SU-DHL-6 (cell line): Measurements from ENCODE around the gene ACTN1.

Experiments used
- CTCF ChIP-seq: fragments of 200-600 bp; sonication (generic); IDR thresholded peaks from one replicate; pipeline ENCODE4 v1.5.1; 2017; ENCODE audit warnings: antibody characterized with exemption, mild to moderate bottlenecking, low read length, moderate library complexity; ENCODE audit not compliant: insufficient read depth, poor library complexity, severe bottlenecking
- EZH2phosphoT487 ChIP-seq: fragments of 200-600 bp; sonication (generic), shearing (Covaris generic); conservative IDR thresholded peaks from 2 replicates; pipeline ENCODE4 v1.6.1; 2018; ENCODE audit warnings: mild to moderate bottlenecking, antibody characterized with exemption, low read length, moderate library complexity, mixed read lengths

DNA sequence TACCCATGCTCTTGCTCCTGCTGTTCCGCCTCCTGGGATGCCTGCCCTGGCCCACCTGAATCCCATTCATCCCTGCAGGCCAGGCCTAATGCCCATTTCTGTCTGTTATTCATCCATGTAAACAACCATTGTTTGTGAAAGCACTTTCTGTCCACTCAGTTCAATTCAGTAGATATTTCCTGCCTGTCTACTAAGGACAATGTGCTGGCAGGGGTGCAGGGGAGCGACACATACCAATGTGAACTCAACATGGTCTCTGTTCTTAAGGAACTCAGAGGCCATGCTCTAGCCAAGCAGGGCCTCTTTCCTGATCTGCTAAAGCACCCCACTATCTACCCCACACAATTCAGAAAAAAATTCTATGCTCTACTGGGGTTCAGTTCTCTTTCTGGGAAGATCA lies 97.7 kb downstream of the ACTN1 start:
- TF ChIP-seq CTCF = no peak
- no peak for TF ChIP-seq EZH2phosphoT487
